Measurements from ENCODE around the gene IQSEC1. TPM values are rescaled to one million over a fixed set of nuclear protein-coding genes. Genes with fewer than 3 reads are reported as not detected.

The IQSEC1 gene
- total RNA-seq, 1 experiment from 2014 or later: 13.3 TPM

GRCh38 chr3:12919205-12919604 lies 154.0 kb downstream of the IQSEC1 start:
- no TSS peak for BruUV-seq (replicated peaks)

GRCh38 chr3:12918231-12918630 lies 155.0 kb downstream of the IQSEC1 start:
- no TSS peak for BruUV-seq (replicated peaks)
- no peak for TF ChIP-seq CTCF (IDR thresholded peaks at IDR 0.05; ENCODE audit: unreplicated experiment)
- Mint-ChIP-seq H3K27ac (ENCODE audit: unreplicated experiment) (no peak overlapping the region), H3K36me3 (ENCODE audit: insufficient read depth, unreplicated experiment) (peaks cover 14% of the 10 kb centered on the region), H3K27me3 (ENCODE audit: unreplicated experiment) (no peaks in the 10 kb centered on the region), H3K4me1 (ENCODE audit: low read depth, unreplicated experiment) (no peaks in the 10 kb centered on the region), H3K4me3 (ENCODE audit: low read depth, unreplicated experiment) (no peak overlapping the region), H3K9me3 (ENCODE audit: low read depth, unreplicated experiment) (no peaks in the 10 kb centered on the region)
- CTCF ChIA-PET: no interaction called here
- DNase-seq: no peak
- intact Hi-C loops (cut with micrococcal nuclease; ENCODE audit: unreplicated experiment): no loop called here

More at GRCh38 chr3:12919205-12919604, 154.0 kb downstream of the IQSEC1 start:
- H3K4me3 Mint-ChIP-seq (ENCODE audit: low read depth, unreplicated experiment): no peak overlapping the region
- intact Hi-C loops (cut with micrococcal nuclease; ENCODE audit: unreplicated experiment): no loop called here
- DNase-seq: no peak
- peaks cover 11% of the 10 kb centered on the region for H3K36me3 Mint-ChIP-seq (ENCODE audit: insufficient read depth, unreplicated experiment)
- TF ChIP-seq CTCF (IDR thresholded peaks at IDR 0.05; ENCODE audit: unreplicated experiment): no peak
- H3K4me1 Mint-ChIP-seq (ENCODE audit: low read depth, unreplicated experiment): no peaks in the 10 kb centered on the region
- H3K27me3 Mint-ChIP-seq (ENCODE audit: unreplicated experiment): no peaks in the 10 kb centered on the region
- H3K9me3 Mint-ChIP-seq (ENCODE audit: low read depth, unreplicated experiment): no peaks in the 10 kb centered on the region
- CTCF ChIA-PET: no interaction called here
- H3K27ac Mint-ChIP-seq (ENCODE audit: unreplicated experiment): no peak overlapping the region

- Mint-ChIP-seq H3K27me3 (ENCODE audit: unreplicated experiment) (no peaks in the 10 kb centered on the region), H3K27ac (ENCODE audit: unreplicated experiment) (no peak overlapping the region), H3K4me3 (ENCODE audit: low read depth, unreplicated experiment) (no peak overlapping the region), H3K36me3 (ENCODE audit: insufficient read depth, unreplicated experiment) (peaks cover 9% of the 10 kb centered on the region), H3K4me1 (ENCODE audit: low read depth, unreplicated experiment) (no peaks in the 10 kb centered on the region), H3K9me3 (ENCODE audit: low read depth, unreplicated experiment) (no peaks in the 10 kb centered on the region)
- intact Hi-C loops (cut with micrococcal nuclease; ENCODE audit: unreplicated experiment): no loop called here
- CTCF ChIA-PET: no interaction called here
- BruUV-seq (replicated peaks): no TSS peak
- TF ChIP-seq CTCF (IDR thresholded peaks at IDR 0.05; ENCODE audit: unreplicated experiment): no peak
- DNase-seq: no peak
Observed at GRCh38 chr3:12916159-12916558, 157.1 kb downstream of the IQSEC1 start.

GRCh38 chr3:12914088-12914487 lies 159.1 kb downstream of the IQSEC1 start:
- H3K27ac Mint-ChIP-seq (ENCODE audit: unreplicated experiment): no peak overlapping the region
- H3K9me3 Mint-ChIP-seq (ENCODE audit: low read depth, unreplicated experiment): no peaks in the 10 kb centered on the region
- H3K36me3 Mint-ChIP-seq (ENCODE audit: insufficient read depth, unreplicated experiment): peaks cover 9% of the 10 kb centered on the region
- intact Hi-C loops (cut with micrococcal nuclease; ENCODE audit: unreplicated experiment): no loop called here
- H3K27me3 Mint-ChIP-seq (ENCODE audit: unreplicated experiment): no peaks in the 10 kb centered on the region
- H3K4me1 Mint-ChIP-seq (ENCODE audit: low read depth, unreplicated experiment): no peaks in the 10 kb centered on the region
- BruUV-seq (replicated peaks): no TSS peak
- no peak for DNase-seq
- no peak for TF ChIP-seq CTCF (IDR thresholded peaks at IDR 0.05; ENCODE audit: unreplicated experiment)
- no peak overlapping the region for H3K4me3 Mint-ChIP-seq (ENCODE audit: low read depth, unreplicated experiment)
- CTCF ChIA-PET: no interaction called here
